WTC11 (cell line): ENCODE measurements around the gene HSD17B8. TPM values are rescaled to one million over a fixed set of nuclear protein-coding genes. Genes with fewer than 3 reads are reported as not detected.

Experiments used
- ATAC-seq: fragments of 200-7000 bp; cut with Tn5 transposase; 2 replicates; pipeline ENCODE4 v1.10.0; 2021; ENCODE audit warnings: mild to moderate bottlenecking, moderate library complexity
- CTCF ChIA-PET: fragments of 300-600 bp; sonication (Branson Sonifier 250); formaldehyde crosslinking; loops from one replicate; lab custom pipeline; 2021; ENCODE audit warnings: antibody characterized with exemption; lab: Charles Lee
- POLR2A ChIA-PET: fragments of 350-600 bp; sonication (Branson Sonifier 250); formaldehyde crosslinking; loops from one replicate; lab custom pipeline; 2021; ENCODE audit warnings: antibody characterized with exemption; lab: Charles Lee
- DNase-seq: peaks from one replicate; pipeline ENCODE4 v3.0.0; 2021; ENCODE audit warnings: low spot score
- H3K27ac Mint-ChIP-seq: 2 replicates; pipeline ENCODE4 v1.8.0; 2021; ENCODE audit warnings: mixed read lengths
- H3K27me3 Mint-ChIP-seq: 2 replicates; pipeline ENCODE4 v1.8.0; 2021; ENCODE audit warnings: low read depth, mild to moderate bottlenecking, moderate library complexity, mixed read lengths
- H3K36me3 Mint-ChIP-seq: 2 replicates; pipeline ENCODE4 v1.8.0; 2021; ENCODE audit warnings: mixed read lengths
- H3K4me1 Mint-ChIP-seq: 2 replicates; pipeline ENCODE4 v1.8.0; 2022; ENCODE audit warnings: mixed read lengths
- H3K4me3 Mint-ChIP-seq: 2 replicates; pipeline ENCODE4 v1.8.0; 2021; ENCODE audit warnings: mild to moderate bottlenecking, moderate library complexity, mixed read lengths
- H3K9me3 Mint-ChIP-seq: 2 replicates; pipeline ENCODE4 v1.8.0; 2021; ENCODE audit warnings: mixed read lengths
- ATF1 ChIP-seq: sonication (generic); formaldehyde crosslinking; IDR thresholded peaks from 2 replicates; pipeline ENCODE4 v1.8.1; 2023; ENCODE audit warnings: mild to moderate bottlenecking, moderate library complexity, missing genetic modification reagents
- E2F1 ChIP-seq: sonication (generic); formaldehyde crosslinking; IDR thresholded peaks from 2 replicates; pipeline ENCODE4 v1.8.0; 2022; ENCODE audit warnings: mild to moderate bottlenecking, missing genetic modification reagents
- E2F4 ChIP-seq: sonication (generic); formaldehyde crosslinking; IDR thresholded peaks from 2 replicates; pipeline ENCODE4 v1.8.1; 2022; ENCODE audit warnings: low read depth, mild to moderate bottlenecking, moderate library complexity, missing genetic modification reagents, borderline replicate concordance
- E2F5 ChIP-seq: sonication (generic); formaldehyde crosslinking; IDR thresholded peaks from 2 replicates; pipeline ENCODE4 v1.8.1; 2022; ENCODE audit warnings: mild to moderate bottlenecking, moderate library complexity, missing genetic modification reagents
- EMX1 ChIP-seq: fragments of 250-450 bp; sonication (Bioruptor Pico); IDR thresholded peaks from 2 replicates; pipeline ENCODE4 v1.8.0; 2021; ENCODE audit warnings: mild to moderate bottlenecking
- FOXJ3 ChIP-seq: sonication (generic); formaldehyde crosslinking; IDR thresholded peaks from 2 replicates; pipeline ENCODE4 v1.9.0; 2021; ENCODE audit warnings: missing genetic modification reagents, mild to moderate bottlenecking, borderline replicate concordance
- HMGA2 ChIP-seq: fragments of 250-450 bp; sonication (Bioruptor Pico); IDR thresholded peaks from 2 replicates; pipeline ENCODE4 v1.4.0; 2021; ENCODE audit warnings: mild to moderate bottlenecking, moderate library complexity
- IRF2 ChIP-seq: sonication (generic); formaldehyde crosslinking; IDR thresholded peaks from 2 replicates; pipeline ENCODE4 v1.8.0; 2022; ENCODE audit warnings: low read depth, missing genetic modification reagents, borderline replicate concordance
- JAZF1 ChIP-seq: fragments of 250-450 bp; sonication (Bioruptor Pico); IDR thresholded peaks from 2 replicates; pipeline ENCODE4 v1.9.0; 2021; ENCODE audit warnings: moderate library complexity, mild to moderate bottlenecking, inconsistent platforms
- MAX ChIP-seq: sonication (generic); formaldehyde crosslinking; IDR thresholded peaks from 2 replicates; pipeline ENCODE4 v1.8.0; 2022; ENCODE audit warnings: mild to moderate bottlenecking, missing genetic modification reagents
- NFE2L1 ChIP-seq: sonication (generic); formaldehyde crosslinking; IDR thresholded peaks from 2 replicates; pipeline ENCODE4 v1.8.1; 2023; ENCODE audit warnings: missing genetic modification reagents
- PRDM15 ChIP-seq: sonication (generic); formaldehyde crosslinking; IDR thresholded peaks from 2 replicates; pipeline ENCODE4 v1.8.0; 2022; ENCODE audit warnings: missing genetic modification reagents
- TP53 ChIP-seq: sonication (generic); formaldehyde crosslinking; IDR thresholded peaks from 2 replicates; pipeline ENCODE4 v1.8.1; 2023; ENCODE audit warnings: mild to moderate bottlenecking, missing genetic modification reagents
- ZNF121 ChIP-seq: sonication (generic); formaldehyde crosslinking; IDR thresholded peaks from 2 replicates; pipeline ENCODE4 v1.8.0; 2023; ENCODE audit warnings: missing genetic modification reagents
- ZNF138 ChIP-seq: sonication (generic); formaldehyde crosslinking; conservative IDR thresholded peaks from 2 replicates; pipeline ENCODE4 v1.8.1; 2022; ENCODE audit warnings: mild to moderate bottlenecking, moderate library complexity, missing genetic modification reagents
- ZNF219 ChIP-seq: sonication (generic); formaldehyde crosslinking; IDR thresholded peaks from 2 replicates; pipeline ENCODE4 v1.8.0; 2023; ENCODE audit warnings: missing genetic modification reagents, mild to moderate bottlenecking, borderline replicate concordance
- ZNF263 ChIP-seq: sonication (generic); formaldehyde crosslinking; IDR thresholded peaks from 2 replicates; pipeline ENCODE4 v1.8.1; 2022; ENCODE audit warnings: low read depth, mild to moderate bottlenecking, moderate library complexity, missing genetic modification reagents
- total RNA-seq: library from RNA; stranded (reverse); gene quantifications from 3 replicates; pipeline ENCODE4 v1.2.3, GENCODE V29; 2021

Gene HSD17B8
- total RNA-seq, 1 experiment from 2014 or later = 8.1 TPM

- DNase-seq = no peak
- no peak for ATAC-seq
- Mint-ChIP-seq H3K9me3 (no peaks in the 10 kb centered on the region), H3K4me1 (peaks cover 22% of the 10 kb centered on the region), H3K27ac (no peak overlapping the region), H3K36me3 (no peaks in the 10 kb centered on the region), H3K4me3 (no peak overlapping the region), H3K27me3 (peaks cover 25% of the 10 kb centered on the region)
- POLR2A ChIA-PET = no interaction called here
- TF ChIP-seq E2F5 (no peak), ZNF263 (CRISPR knock-in tag) (no peak), MAX (CRISPR knock-in tag) (no peak), ZNF138 (no peak), IRF2 (no peak), ZNF219 (no peak), ATF1 (CRISPR knock-in tag) (no peak), FOXJ3 (CRISPR knock-in tag) (no peak), ZNF121 (no peak)
- CTCF ChIA-PET = interaction anchor here (1.0 to 7.1 kb wide), 12 partner anchors 10 to 175 kb away, joined by 4 to 55 read pairs (median 11); partner anchors contain the start of gene B3GALT4
Measured at GRCh38 chr6:33160096-33160495, 44.4 kb upstream of the HSD17B8 start.

GRCh38 chr6:33160728-33161344 lies 43.6 kb upstream of the HSD17B8 start:
- Mint-ChIP-seq H3K36me3 (no peaks in the 10 kb centered on the region), H3K9me3 (no peaks in the 10 kb centered on the region), H3K27ac (no peak overlapping the region), H3K4me3 (peak overlapping the region; percentile 86), H3K27me3 (peaks cover 25% of the 10 kb centered on the region), H3K4me1 (peaks cover 22% of the 10 kb centered on the region)
- peak; percentile 72 for ATAC-seq
- peak; percentile 40 for DNase-seq
- POLR2A ChIA-PET = no interaction called here
- TF ChIP-seq HMGA2 (CRISPR knock-in tag) (no peak), EMX1 (CRISPR knock-in tag) (no peak), TP53 (no peak), E2F5 (no peak), E2F1 (CRISPR knock-in tag) (no peak), NFE2L1 (no peak), E2F4 (CRISPR knock-in tag) (no peak), PRDM15 (CRISPR knock-in tag) (no peak), JAZF1 (no peak)
- CTCF ChIA-PET = interaction anchor here (0.6 to 7.1 kb wide), 31 partner anchors 7 to 293 kb away, joined by 3 to 55 read pairs (median 5); partner anchors contain the start of gene B3GALT4
